ENCODE data around the gene TNFRSF8. TPM values are rescaled to one million over a fixed set of nuclear protein-coding genes. Genes with fewer than 3 reads are reported as not detected.

Gene TNFRSF8
- total and polyA plus RNA-seq, 2 of the 13 experiments (the other 11 are each of a cell fraction or from before 2014, with no cell fraction given): not detected

DNA sequence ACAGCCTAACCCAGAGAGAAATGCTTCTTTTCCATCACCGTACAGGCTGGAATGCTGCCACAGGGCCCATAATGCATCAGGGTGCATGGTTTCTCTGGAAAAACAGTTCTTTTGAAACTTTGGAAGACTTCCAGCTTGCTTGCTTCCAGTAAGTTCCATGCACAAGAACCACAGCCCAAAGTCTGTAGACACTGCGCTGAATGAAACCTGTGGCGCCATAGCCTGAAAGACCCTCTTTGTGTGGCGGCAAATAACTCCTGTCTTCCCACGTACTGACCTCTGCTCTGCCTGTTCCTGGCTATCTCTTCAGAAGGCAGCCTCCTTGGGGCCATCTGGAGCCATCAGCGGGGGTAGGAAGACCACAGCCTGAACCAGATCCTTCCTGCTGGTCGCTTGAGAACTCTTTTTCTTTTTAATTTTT, 28.7 kb upstream of the TNFRSF8 start (continued):
- TF ChIP-seq, protein P1, sequence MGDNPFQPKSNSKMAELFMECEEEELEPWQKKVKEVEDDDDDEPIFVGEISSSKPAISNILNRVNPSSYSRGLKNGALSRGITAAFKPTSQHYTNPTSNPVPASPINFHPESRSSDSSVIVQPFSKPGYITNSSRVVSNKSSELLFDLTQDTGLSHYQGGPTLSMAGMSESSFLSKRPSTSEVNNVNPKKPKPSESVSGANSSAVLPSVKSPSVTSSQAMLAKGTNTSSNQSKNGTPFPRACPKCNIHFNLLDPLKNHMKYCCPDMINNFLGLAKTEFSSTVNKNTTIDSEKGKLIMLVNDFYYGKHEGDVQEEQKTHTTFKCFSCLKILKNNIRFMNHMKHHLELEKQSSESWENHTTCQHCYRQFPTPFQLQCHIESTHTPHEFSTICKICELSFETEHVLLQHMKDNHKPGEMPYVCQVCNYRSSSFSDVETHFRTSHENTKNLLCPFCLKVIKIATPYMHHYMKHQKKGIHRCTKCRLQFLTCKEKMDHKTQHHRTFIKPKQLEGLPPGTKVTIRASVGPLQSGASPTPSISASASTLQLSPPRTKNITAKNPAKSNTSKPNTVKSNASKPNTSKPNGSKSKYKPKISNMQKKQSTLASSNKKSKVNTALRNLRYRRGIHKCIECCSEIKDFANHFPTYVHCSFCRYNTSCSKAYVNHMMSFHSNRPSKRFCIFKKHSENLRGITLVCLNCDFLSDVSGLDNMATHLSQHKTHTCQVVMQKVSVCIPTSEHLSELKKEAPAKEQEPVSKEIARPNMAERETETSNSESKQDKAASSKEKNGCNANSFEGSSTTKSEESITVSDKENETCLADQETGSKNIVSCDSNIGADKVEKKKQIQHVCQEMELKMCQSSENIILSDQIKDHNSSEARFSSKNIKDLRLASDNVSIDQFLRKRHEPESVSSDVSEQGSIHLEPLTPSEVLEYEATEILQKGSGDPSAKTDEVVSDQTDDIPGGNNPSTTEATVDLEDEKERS (CRISPR knock-in tag; IDR thresholded peaks at IDR 0.05): no peak
- TF ChIP-seq GATAD2A (CRISPR knock-in tag; IDR thresholded peaks at IDR 0.05): peak; percentile 47; the same call in 1 of the 2 replicates
- TF ChIP-seq HOXA3 (CRISPR knock-in tag; IDR thresholded peaks at IDR 0.05): peak; percentile 46; the same call in 1 of the 2 replicates
- no peak for TF ChIP-seq ZNF879 (CRISPR knock-in tag; IDR thresholded peaks at IDR 0.05)
- TF ChIP-seq TERF1 (CRISPR knock-in tag; IDR thresholded peaks at IDR 0.05): no peak
- TF ChIP-seq KDM4B (CRISPR knock-in tag; IDR thresholded peaks at IDR 0.05): no peak
- no peak for TF ChIP-seq ZNF234 (CRISPR knock-in tag; conservative IDR thresholded peaks at IDR 0.05)
- no peak for TF ChIP-seq ZXDC (CRISPR knock-in tag; IDR thresholded peaks at IDR 0.05)
- TF ChIP-seq ETV6 (CRISPR knock-in tag; conservative IDR thresholded peaks at IDR 0.05): no peak
- TF ChIP-seq SAP130 (CRISPR knock-in tag; IDR thresholded peaks at IDR 0.05; ENCODE audit: low read depth): no peak
- TF ChIP-seq IKZF4 (CRISPR knock-in tag; IDR thresholded peaks at IDR 0.05; ENCODE audit: borderline replicate concordance, low read depth, not compliant biosample characterization): no peak
- peak; percentile 70 for TF ChIP-seq TEAD3 (CRISPR knock-in tag; optimal IDR thresholded peaks at IDR 0.05; ENCODE audit: borderline replicate concordance)
- TF ChIP-seq, protein P2, sequence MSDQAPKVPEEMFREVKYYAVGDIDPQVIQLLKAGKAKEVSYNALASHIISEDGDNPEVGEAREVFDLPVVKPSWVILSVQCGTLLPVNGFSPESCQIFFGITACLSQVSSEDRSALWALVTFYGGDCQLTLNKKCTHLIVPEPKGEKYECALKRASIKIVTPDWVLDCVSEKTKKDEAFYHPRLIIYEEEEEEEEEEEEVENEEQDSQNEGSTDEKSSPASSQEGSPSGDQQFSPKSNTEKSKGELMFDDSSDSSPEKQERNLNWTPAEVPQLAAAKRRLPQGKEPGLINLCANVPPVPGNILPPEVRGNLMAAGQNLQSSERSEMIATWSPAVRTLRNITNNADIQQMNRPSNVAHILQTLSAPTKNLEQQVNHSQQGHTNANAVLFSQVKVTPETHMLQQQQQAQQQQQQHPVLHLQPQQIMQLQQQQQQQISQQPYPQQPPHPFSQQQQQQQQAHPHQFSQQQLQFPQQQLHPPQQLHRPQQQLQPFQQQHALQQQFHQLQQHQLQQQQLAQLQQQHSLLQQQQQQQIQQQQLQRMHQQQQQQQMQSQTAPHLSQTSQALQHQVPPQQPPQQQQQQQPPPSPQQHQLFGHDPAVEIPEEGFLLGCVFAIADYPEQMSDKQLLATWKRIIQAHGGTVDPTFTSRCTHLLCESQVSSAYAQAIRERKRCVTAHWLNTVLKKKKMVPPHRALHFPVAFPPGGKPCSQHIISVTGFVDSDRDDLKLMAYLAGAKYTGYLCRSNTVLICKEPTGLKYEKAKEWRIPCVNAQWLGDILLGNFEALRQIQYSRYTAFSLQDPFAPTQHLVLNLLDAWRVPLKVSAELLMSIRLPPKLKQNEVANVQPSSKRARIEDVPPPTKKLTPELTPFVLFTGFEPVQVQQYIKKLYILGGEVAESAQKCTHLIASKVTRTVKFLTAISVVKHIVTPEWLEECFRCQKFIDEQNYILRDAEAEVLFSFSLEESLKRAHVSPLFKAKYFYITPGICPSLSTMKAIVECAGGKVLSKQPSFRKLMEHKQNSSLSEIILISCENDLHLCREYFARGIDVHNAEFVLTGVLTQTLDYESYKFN (CRISPR knock-in tag; conservative IDR thresholded peaks at IDR 0.05): 0 out of 2 replicates have a peak, but pooled peaks have one; percentile 26
- no peak for TF ChIP-seq GTF2F1 (IDR thresholded peaks at IDR 0.05; ENCODE audit: low read length)
- TF ChIP-seq HNF4G (IDR thresholded peaks at IDR 0.05; ENCODE audit: borderline replicate concordance, low read depth, low read length): 0 out of 2 replicates have a peak, but pooled peaks have one; percentile 4
- no peak for TF ChIP-seq HNF4G (CRISPR knock-in tag; IDR thresholded peaks at IDR 0.05; ENCODE audit: borderline replicate concordance, low read depth)
- no peak for TF ChIP-seq ERF (CRISPR knock-in tag; IDR thresholded peaks at IDR 0.05)
- TF ChIP-seq ZNF143 (CRISPR knock-in tag; IDR thresholded peaks at IDR 0.05): peak; percentile 67
- peak; percentile 30; the same call in 1 of the 2 replicates for TF ChIP-seq MAX (IDR thresholded peaks at IDR 0.05)
